Activated CD4-positive, alpha-beta T cell treated with anti-CD3 and anti-CD28 coated beads, Interleukin-2, amount 10 ng/mL, durations not matched to agents 7 days and 5 days (primary cell): ENCODE results near the gene MUSK. TPM values are rescaled to one million over a fixed set of nuclear protein-coding genes. Genes with fewer than 3 reads are reported as not detected.

ENCODE experiments used
- CTCF ChIA-PET: fragments of 350-600 bp; sonication (Branson Sonifier 250); formaldehyde crosslinking; loops from one replicate; lab custom pipeline; 2021; ENCODE audit warnings: antibody characterized with exemption; lab: Charles Lee
- POLR2A ChIA-PET: fragments of 350-600 bp; sonication (Branson Sonifier 250); formaldehyde crosslinking; loops from one replicate; lab custom pipeline; 2021; ENCODE audit warnings: antibody characterized with exemption; lab: Charles Lee
- DNase-seq: peaks from one replicate; pipeline ENCODE4 v3.0.0-alpha.2; 2020
- H3K27ac Mint-ChIP-seq: one replicate; pipeline ENCODE4 v1.8.0; 2021; ENCODE audit warnings: mild to moderate bottlenecking, moderate library complexity, mixed read lengths
- H3K27me3 Mint-ChIP-seq: one replicate; pipeline ENCODE4 v1.8.0; 2021; ENCODE audit warnings: mixed read lengths
- H3K36me3 Mint-ChIP-seq: one replicate; pipeline ENCODE4 v1.8.0; 2021; ENCODE audit warnings: low read depth, mixed read lengths
- H3K4me1 Mint-ChIP-seq: one replicate; pipeline ENCODE4 v1.8.0; 2021; ENCODE audit warnings: mixed read lengths
- H3K4me3 Mint-ChIP-seq: one replicate; pipeline ENCODE4 v1.8.0; 2021; ENCODE audit warnings: mild to moderate bottlenecking, moderate library complexity, mixed read lengths
- H3K9me3 Mint-ChIP-seq: one replicate; pipeline ENCODE4 v1.8.0; 2021; ENCODE audit warnings: mixed read lengths
- total RNA-seq, 2 experiments: library from RNA; stranded (reverse); gene quantifications; one replicate each; pipeline ENCODE4 v1.2.3, GENCODE V29; 2021

MUSK gene
- total RNA-seq, 2 experiments from 2014 or later, result not detected

DNA sequence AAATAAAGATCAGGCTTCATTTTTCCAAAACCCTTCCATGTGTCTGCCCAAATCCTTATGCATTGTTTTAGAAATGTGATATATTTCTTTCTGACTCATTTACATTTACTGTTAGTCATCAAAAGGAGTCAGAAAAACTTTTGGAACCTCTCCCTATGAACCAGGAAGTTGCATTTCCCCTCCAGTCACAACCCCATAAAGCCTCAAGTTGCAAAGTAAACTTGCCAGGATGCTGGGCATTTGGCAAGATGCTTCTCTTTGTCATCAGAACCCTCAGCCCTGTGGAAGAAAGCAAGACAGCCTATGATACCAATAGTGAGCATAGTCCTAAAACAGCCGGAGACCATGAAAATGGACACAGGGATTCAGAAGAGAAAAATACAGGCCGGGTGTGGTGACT lies 84.2 kb downstream of the MUSK start:
- no peak overlapping the region for H3K4me3 Mint-ChIP-seq
- no peaks in the 10 kb centered on the region for H3K4me1 Mint-ChIP-seq
- CTCF ChIA-PET, result no interaction called here
- DNase-seq, result no peak
- H3K27me3 Mint-ChIP-seq, result no peaks in the 10 kb centered on the region
- POLR2A ChIA-PET, result no interaction called here
- H3K27ac Mint-ChIP-seq, result no peak overlapping the region
- H3K9me3 Mint-ChIP-seq, result no peaks in the 10 kb centered on the region
- no peaks in the 10 kb centered on the region for H3K36me3 Mint-ChIP-seq

DNA sequence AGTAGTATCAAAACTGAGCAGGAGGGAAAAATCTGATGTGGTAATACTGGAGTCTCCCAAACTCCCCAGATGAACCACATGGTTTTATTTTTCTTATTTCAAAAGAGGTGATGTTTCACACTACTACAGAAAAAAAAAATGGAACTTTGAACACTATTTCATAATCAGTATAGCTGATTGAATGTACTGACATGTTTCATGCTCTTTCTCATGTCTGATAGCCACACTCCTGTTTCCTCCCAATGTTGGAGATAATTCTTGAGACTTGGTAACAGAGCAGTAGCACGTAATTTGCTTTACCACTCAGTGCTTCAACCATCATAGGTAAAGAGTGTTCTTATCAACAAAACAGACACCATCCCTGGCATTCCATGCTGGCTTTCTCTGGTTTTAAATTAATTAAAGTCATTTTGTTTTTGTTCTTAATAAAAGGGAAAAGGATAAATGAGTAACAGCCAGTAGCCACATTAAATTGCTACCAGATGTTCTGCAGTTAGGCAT lies 85.2 kb downstream of the MUSK start:
- Mint-ChIP-seq H3K27ac (no peak overlapping the region), H3K4me1 (no peaks in the 10 kb centered on the region), H3K4me3 (no peak overlapping the region), H3K27me3 (no peaks in the 10 kb centered on the region), H3K9me3 (no peaks in the 10 kb centered on the region), H3K36me3 (no peaks in the 10 kb centered on the region)
- POLR2A ChIA-PET, result no interaction called here
- no peak for DNase-seq
- CTCF ChIA-PET, result no interaction called here

DNA sequence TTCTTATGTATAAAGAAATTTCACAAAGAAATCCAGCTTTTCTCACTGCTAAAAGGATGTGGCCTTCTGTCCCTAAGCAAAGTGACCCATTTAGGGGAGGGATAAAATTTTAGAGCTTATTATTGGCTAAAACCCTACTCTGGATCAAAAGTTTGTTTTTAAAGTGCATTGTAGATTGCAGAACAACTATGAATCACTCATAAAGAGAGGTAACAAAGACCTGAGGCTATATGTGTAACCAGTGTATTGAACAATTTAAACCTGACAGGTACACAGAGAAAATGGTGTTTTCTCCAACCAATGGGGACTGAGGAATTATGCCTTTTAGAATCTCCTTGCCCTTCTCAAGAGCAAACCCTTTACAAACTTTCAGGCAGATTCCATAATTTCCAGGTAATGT lies 86.6 kb downstream of the MUSK start:
- DNase-seq, result no peak
- POLR2A ChIA-PET, result no interaction called here
- no peaks in the 10 kb centered on the region for H3K36me3 Mint-ChIP-seq
- no peaks in the 10 kb centered on the region for H3K27me3 Mint-ChIP-seq
- H3K4me3 Mint-ChIP-seq, result no peak overlapping the region
- H3K9me3 Mint-ChIP-seq, result no peaks in the 10 kb centered on the region
- H3K4me1 Mint-ChIP-seq, result no peaks in the 10 kb centered on the region
- no peak overlapping the region for H3K27ac Mint-ChIP-seq
- CTCF ChIA-PET, result no interaction called here

DNA sequence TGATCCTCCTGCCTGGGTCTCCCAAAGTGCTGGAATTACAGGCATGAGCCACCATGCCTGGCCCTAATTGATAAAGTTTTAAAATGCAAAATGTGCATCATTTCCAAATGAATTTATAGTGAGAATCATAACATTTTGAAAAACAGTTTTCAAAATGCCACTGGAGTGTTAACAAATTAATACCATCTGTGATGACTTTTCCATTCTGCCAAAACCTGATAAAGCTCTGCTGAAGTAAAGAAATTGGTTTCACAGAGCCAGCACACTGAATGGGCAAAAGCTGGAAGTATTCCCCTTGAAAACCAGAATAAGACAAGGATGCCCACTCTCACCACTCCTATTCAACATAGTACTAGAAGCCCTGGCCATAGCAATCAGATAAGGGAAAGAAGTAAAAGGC lies 89.6 kb downstream of the MUSK start:
- CTCF ChIA-PET, result no interaction called here
- Mint-ChIP-seq H3K27ac (no peak overlapping the region), H3K4me3 (no peak overlapping the region), H3K4me1 (no peaks in the 10 kb centered on the region), H3K9me3 (no peaks in the 10 kb centered on the region), H3K36me3 (no peaks in the 10 kb centered on the region), H3K27me3 (no peaks in the 10 kb centered on the region)
- POLR2A ChIA-PET, result no interaction called here
- no peak for DNase-seq

DNA sequence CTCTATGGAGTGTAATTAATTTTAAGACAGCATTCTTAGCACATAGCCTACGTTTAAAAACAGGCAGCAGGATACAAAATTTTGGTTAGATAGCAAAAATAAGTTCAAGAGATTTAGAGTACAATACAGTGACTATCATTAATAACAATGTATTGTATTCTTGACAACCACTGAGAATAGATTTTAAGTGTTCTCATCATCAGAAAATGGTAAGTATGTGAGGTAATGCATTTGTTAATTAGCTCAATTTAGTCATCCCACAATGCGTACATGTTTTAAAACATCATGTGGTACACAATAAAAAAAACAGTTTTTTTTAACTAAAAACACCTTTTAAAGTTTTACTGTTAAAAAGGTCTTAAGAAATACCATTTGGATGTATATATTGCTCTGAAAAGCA lies 94.2 kb downstream of the MUSK start:
- Mint-ChIP-seq H3K27me3 (no peaks in the 10 kb centered on the region), H3K27ac (no peak overlapping the region), H3K9me3 (no peaks in the 10 kb centered on the region), H3K4me3 (no peak overlapping the region), H3K4me1 (no peaks in the 10 kb centered on the region), H3K36me3 (no peaks in the 10 kb centered on the region)
- DNase-seq, result no peak
- ChIA-PET CTCF (no interaction called here), POLR2A (no interaction called here)

DNA sequence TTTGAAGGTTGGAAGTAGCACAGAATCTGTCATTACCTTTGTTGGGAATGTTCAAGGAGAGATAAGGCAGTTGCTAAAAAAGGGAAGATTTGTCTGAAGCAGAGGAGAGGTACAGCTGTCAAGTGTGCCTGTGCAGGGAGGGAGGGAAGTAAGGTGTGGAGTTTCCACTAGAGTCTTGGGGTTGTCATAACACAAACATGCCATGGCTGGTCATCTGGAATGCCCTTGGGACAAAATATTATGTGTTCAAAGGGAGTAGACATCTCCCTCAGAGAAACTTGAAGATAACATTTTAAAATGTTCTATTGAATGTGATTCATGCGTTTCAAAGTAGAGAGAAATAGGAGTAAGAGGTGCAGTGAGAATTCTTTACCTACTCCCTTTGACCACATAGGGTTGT lies 95.0 kb downstream of the MUSK start:
- Mint-ChIP-seq H3K27me3 (no peaks in the 10 kb centered on the region), H3K4me3 (no peak overlapping the region), H3K36me3 (no peaks in the 10 kb centered on the region), H3K9me3 (no peaks in the 10 kb centered on the region), H3K4me1 (no peaks in the 10 kb centered on the region), H3K27ac (no peak overlapping the region)
- no peak for DNase-seq
- ChIA-PET POLR2A (no interaction called here), CTCF (no interaction called here)

DNA sequence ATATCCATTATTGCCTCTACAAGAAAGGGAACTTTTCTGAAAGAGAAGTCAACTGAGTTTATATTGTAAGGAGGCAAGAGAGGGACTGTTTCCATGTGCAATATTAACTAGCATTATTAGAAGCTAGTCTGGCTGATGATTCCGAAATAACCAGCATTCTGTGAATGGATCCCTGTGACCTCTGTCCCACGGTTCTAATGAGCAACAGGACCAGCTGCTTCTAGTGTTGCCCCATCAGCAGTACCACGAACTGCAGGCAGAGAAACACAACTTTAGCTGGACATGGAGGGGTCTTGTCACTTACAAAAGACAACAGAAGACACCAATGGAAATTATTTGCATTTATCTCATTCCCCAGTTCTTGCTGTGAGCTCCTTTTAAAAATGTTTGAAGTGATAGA lies 95.4 kb downstream of the MUSK start:
- Mint-ChIP-seq H3K9me3 (no peaks in the 10 kb centered on the region), H3K4me3 (no peak overlapping the region), H3K27ac (no peak overlapping the region), H3K36me3 (no peaks in the 10 kb centered on the region), H3K27me3 (no peaks in the 10 kb centered on the region), H3K4me1 (no peaks in the 10 kb centered on the region)
- no peak for DNase-seq
- CTCF ChIA-PET, result no interaction called here
- POLR2A ChIA-PET, result no interaction called here

DNA sequence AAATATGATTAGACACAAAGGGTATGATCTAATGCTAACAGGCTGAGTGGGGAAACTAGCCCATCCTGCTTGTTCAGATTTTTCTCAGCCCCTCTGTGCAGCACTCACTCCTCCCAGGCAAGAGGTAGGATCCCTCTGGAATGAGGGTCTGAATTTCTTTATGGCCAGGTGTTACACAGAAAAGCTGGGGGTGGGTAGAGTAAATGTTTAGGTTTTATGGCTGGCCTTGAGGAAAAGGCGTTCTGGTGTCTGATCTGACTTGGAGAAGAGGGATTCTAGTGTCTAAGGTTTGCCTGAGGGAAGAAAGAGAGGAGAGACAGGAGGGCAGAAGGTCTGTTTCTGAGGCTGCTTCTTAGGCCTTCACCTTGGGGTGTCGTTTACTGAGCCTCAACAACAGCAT lies 97.3 kb downstream of the MUSK start:
- H3K27ac Mint-ChIP-seq, result no peak overlapping the region
- no peaks in the 10 kb centered on the region for H3K9me3 Mint-ChIP-seq
- ChIA-PET CTCF (no interaction called here), POLR2A (no interaction called here)
- H3K27me3 Mint-ChIP-seq, result no peaks in the 10 kb centered on the region
- no peak for DNase-seq
- no peaks in the 10 kb centered on the region for H3K4me1 Mint-ChIP-seq
- no peaks in the 10 kb centered on the region for H3K36me3 Mint-ChIP-seq
- no peak overlapping the region for H3K4me3 Mint-ChIP-seq

DNA sequence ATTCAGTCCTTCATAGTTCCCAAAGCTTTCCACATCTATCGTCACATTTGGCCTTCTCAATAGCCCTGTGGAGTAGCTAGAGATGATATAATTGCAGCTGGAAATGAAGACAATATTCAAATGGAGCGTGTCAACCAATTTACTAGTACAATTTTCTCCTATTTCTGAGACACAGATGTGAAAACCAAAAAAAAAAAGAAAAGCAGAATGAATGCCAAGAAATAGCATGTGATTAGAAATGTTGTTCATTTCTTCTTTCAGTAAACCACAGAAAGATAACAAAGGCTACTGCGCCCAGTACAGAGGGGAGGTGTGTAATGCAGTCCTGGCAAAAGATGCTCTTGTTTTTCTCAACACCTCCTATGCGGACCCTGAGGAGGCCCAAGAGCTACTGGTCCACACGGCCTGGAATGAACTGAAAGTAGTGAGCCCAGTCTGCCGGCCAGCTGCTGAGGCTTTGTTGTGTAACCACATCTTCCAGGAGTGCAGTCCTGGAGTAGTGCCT lies 99.0 kb downstream of the MUSK start:
- Mint-ChIP-seq H3K36me3 (no peaks in the 10 kb centered on the region), H3K4me1 (no peaks in the 10 kb centered on the region), H3K27ac (no peak overlapping the region), H3K27me3 (no peaks in the 10 kb centered on the region), H3K4me3 (no peak overlapping the region), H3K9me3 (no peaks in the 10 kb centered on the region)
- ChIA-PET CTCF (no interaction called here), POLR2A (no interaction called here)
- no peak for DNase-seq

DNA sequence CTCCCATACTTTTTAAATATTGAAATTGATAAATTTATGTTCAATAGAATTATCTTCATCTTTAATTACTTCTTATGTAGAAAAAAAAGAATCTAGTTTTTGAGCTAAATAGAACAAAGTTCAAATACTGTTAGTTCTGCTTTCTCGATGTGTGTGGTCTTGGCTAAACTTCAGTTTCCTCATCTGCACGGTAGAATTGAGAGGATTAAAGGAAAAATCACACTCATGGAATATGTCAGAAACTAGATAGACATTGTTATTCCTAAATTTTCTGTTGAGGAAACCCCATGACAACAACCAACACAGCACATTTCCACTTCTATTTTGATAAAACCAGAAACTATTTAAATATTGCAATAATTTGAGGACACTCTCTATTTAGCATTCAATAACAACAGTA lies 100.3 kb downstream of the MUSK start:
- Mint-ChIP-seq H3K27me3 (no peaks in the 10 kb centered on the region), H3K4me3 (no peak overlapping the region), H3K36me3 (no peaks in the 10 kb centered on the region), H3K27ac (no peak overlapping the region), H3K9me3 (no peaks in the 10 kb centered on the region), H3K4me1 (no peaks in the 10 kb centered on the region)
- CTCF ChIA-PET, result no interaction called here
- POLR2A ChIA-PET, result no interaction called here
- DNase-seq, result no peak

DNA sequence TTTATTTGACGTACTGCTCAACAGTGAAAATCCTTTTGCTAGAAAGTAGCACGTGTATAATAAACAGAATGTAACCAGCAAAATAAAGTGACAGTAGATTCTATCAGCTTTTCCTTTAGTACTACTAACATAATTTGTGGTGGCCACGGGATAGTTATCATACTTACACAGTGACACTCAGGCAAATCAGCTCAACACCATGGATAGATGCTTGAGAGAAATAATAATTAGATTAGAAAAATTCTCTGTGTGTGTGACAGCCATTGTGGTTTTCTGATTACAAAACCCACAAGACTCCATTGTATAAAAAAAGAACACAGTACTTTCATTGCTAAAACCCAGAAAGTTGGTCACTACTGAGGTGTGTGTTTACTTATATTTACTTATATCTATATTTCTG lies 101.1 kb downstream of the MUSK start:
- H3K36me3 Mint-ChIP-seq, result no peaks in the 10 kb centered on the region
- no peak overlapping the region for H3K27ac Mint-ChIP-seq
- H3K4me3 Mint-ChIP-seq, result no peak overlapping the region
- H3K9me3 Mint-ChIP-seq, result no peaks in the 10 kb centered on the region
- DNase-seq, result no peak
- no peaks in the 10 kb centered on the region for H3K4me1 Mint-ChIP-seq
- no peaks in the 10 kb centered on the region for H3K27me3 Mint-ChIP-seq
- ChIA-PET POLR2A (no interaction called here), CTCF (no interaction called here)

DNA sequence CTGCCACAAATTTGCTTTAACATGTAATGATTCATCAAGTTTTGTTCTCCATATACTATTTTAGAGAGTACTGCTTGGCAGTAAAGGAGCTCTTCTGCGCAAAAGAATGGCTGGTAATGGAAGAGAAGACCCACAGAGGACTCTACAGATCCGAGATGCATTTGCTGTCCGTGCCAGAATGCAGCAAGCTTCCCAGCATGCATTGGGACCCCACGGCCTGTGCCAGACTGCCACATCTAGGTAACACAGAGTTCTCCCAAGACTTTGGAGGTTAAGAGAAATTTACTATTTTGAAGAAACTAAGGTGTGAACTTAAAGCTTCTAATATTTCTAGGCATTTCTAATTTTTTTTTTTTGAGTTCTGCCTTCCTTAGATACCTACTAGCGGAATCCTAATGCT lies 107.1 kb downstream of the MUSK start:
- POLR2A ChIA-PET, result no interaction called here

DNA sequence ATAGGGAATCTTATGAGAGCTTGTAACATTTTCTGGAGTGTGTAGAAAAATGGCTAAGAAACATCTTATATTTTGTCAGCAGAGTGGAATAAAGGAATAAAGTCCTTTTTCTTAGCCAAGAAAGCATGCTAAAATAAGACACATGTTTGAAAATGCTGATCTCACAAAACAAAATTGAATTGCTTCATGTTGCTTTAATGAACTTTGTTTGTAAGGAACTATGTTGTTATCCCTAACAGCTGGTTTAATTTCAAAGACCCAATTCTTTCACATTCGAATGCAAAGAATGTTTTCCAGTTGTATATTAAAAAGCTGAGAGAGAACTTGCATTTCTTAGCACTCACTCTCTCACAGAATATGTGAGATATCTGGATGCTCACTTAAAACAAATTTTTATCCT lies 107.6 kb downstream of the MUSK start:
- ChIA-PET POLR2A (no interaction called here), CTCF (interaction anchor here (0.6 kb wide), 1 partner anchor 338 kb away, joined by 3 read pairs; no protein-coding TSS in a partner anchor)
- Mint-ChIP-seq H3K9me3 (no peaks in the 10 kb centered on the region), H3K4me3 (no peak overlapping the region), H3K36me3 (no peaks in the 10 kb centered on the region), H3K4me1 (no peaks in the 10 kb centered on the region), H3K27ac (no peak overlapping the region), H3K27me3 (peaks cover 1% of the 10 kb centered on the region)
- no peak for DNase-seq

More for the DNA sequence above, 107.1 kb downstream of the MUSK start:
- H3K4me3 Mint-ChIP-seq, result no peak overlapping the region
- no peaks in the 10 kb centered on the region for H3K4me1 Mint-ChIP-seq
- H3K36me3 Mint-ChIP-seq, result no peaks in the 10 kb centered on the region
- peaks cover 1% of the 10 kb centered on the region for H3K27me3 Mint-ChIP-seq
- DNase-seq, result no peak
- no peak overlapping the region for H3K27ac Mint-ChIP-seq
- CTCF ChIA-PET, result interaction anchor here (0.6 kb wide), 1 partner anchor 338 kb away, joined by 3 read pairs; no protein-coding TSS in a partner anchor
- no peaks in the 10 kb centered on the region for H3K9me3 Mint-ChIP-seq

DNA sequence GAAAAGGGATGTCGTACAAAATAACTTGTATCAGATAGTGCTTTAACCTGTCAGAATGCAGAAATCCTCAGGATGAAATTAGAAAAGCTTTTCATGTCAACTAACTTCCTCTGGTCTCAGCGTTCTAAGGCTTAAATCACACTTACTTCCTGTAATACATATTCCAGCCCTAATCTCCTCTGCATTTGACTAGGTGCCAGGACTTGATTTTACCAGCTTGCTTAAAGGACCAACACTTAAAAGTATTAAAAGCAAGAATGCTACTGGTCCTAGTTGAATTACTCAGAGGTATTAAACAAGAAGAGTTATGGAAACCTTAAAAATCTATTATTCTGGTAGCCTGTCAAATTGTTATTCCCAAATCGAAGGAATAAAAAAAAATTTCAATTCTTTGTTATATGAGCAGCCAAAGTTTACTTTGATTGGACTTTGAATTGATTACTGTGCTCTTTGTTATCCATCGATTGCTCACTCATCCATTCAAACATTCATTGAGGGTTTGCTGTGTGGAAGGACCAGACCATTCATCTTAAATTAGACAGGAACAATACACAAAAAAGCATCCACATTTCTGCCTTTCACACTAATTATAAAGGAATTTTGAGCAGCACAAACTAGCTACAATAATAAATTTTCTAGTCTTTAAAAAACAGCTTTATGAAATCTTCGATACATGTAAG lies 108.7 kb downstream of the MUSK start:
- DNase-seq, result no peak
- Mint-ChIP-seq H3K4me3 (no peak overlapping the region), H3K9me3 (no peaks in the 10 kb centered on the region), H3K27ac (no peak overlapping the region), H3K4me1 (no peaks in the 10 kb centered on the region), H3K36me3 (no peaks in the 10 kb centered on the region), H3K27me3 (peaks cover 1% of the 10 kb centered on the region)
- POLR2A ChIA-PET, result no interaction called here
- CTCF ChIA-PET, result no interaction called here
